Right renal pelvis (tissue), 4 donors: ENCODE data around the gene HOXD11. TPM values are rescaled to one million over a fixed set of nuclear protein-coding genes. Genes with fewer than 3 reads are reported as not detected.

ENCODE experiments used
- DNase-seq, 4 donors: peaks; one replicate each; pipeline ENCODE4 v3.0.0-alpha.2; 2013; ENCODE audit warnings: low read depth in 4 of 4, low spot score in 3 of 4, missing footprints in 1 of 4
- polyA plus RNA-seq, 4 donors: library from polyadenylated mRNA; unstranded; fragments of 120-200 nt; gene quantifications; one replicate each; pipeline ENCODE4 v1.2.1, GENCODE V29; 2013; ENCODE audit not compliant: insufficient read length in 4 of 4

The HOXD11 gene
- polyA plus RNA-seq, 4 donors = 45.6 to 59.4 (median 58.4) TPM

- DNase-seq = peak in 1 of 4 donors; percentile 58
Observed at GRCh38 chr2:176158855-176159662, 52.0 kb downstream of the HOXD11 start.

Other genes with a start within 250 kb of the HOXD11 start
- gene LNPK, start 105.0 kb upstream of the HOXD11 start, polyA plus RNA-seq = 10 to 100 TPM; 22.5 to 31.1 (median 27.1) TPM
- under 1 TPM in 1 of 4 donors, not detected in 3; 0.04 TPM for gene EVX2, start 23.3 kb upstream of the HOXD11 start, polyA plus RNA-seq
- gene HOXD13, start 14.6 kb upstream of the HOXD11 start, polyA plus RNA-seq = under 1 TPM; 0.10 to 0.41 (median 0.22) TPM
- gene HOXD12, start 7.5 kb upstream of the HOXD11 start, polyA plus RNA-seq = under 1 TPM; 0.20 to 0.35 (median 0.26) TPM
- 100 to 1,000 TPM; 123 to 178 (median 159) TPM for gene HOXD10, start 9.5 kb downstream of the HOXD11 start, polyA plus RNA-seq
- 10 to 100 TPM; 70.9 to 86.4 (median 74.0) TPM for gene HOXD9, start 15.4 kb downstream of the HOXD11 start, polyA plus RNA-seq
- gene HOXD8, start 22.4 kb downstream of the HOXD11 start, polyA plus RNA-seq = 100 to 1,000 TPM; 212 to 250 (median 235) TPM
- 10 to 100 TPM; 40.2 to 47.1 (median 41.9) TPM for gene HOXD4, start 44.3 kb downstream of the HOXD11 start, polyA plus RNA-seq
- 10 to 100 TPM; 25.2 to 30.0 (median 26.8) TPM for gene HOXD3, start 50.0 kb downstream of the HOXD11 start, polyA plus RNA-seq
- gene HOXD1, start 81.4 kb downstream of the HOXD11 start, polyA plus RNA-seq = 10 to 100 TPM in 3 of 4 donors, 1 to 10 TPM in 1; 7.8 to 13.2 (median 11.7) TPM
- 100 to 1,000 TPM in 2 of 4 donors, 10 to 100 TPM in 2; 94.3 to 107 (median 98.4) TPM for gene MTX2, start 162.2 kb downstream of the HOXD11 start, polyA plus RNA-seq